ENCODE results near the gene NTN4. TPM values are rescaled to one million over a fixed set of nuclear protein-coding genes. Genes with fewer than 3 reads are reported as not detected.

The NTN4 gene
- total RNA-seq, 6 experiments from 2014 or later: 51.3 to 117 (median 101) TPM

- peaks cover 5% of the 10 kb centered on the region for H3K36me3 Mint-ChIP-seq (ENCODE audit: low read depth)
- H3K4me3 Mint-ChIP-seq: no peak overlapping the region
- peak overlapping the region; percentile 14; the same call in 1 of the 2 replicates for H3K27ac Mint-ChIP-seq
- H3K9me3 Mint-ChIP-seq: peaks cover 4% of the 10 kb centered on the region; the same call in 1 of the 2 replicates
- no peak for TF ChIP-seq CTCF (IDR thresholded peaks at IDR 0.05)
- H3K27me3 Mint-ChIP-seq (ENCODE audit: insufficient read depth): no peaks in the 10 kb centered on the region; the same call in 1 of the 2 replicates
- peak; percentile 25 for DNase-seq
- H3K4me1 Mint-ChIP-seq (ENCODE audit: low read depth): peaks cover 59% of the 10 kb centered on the region
These were observed 182.1 kb downstream of the NTN4 start for GRCh38 chr12:95608252-95609033.

Other genes starting within 250 kb of the NTN4 start
- not detected for gene USP44, start 239.3 kb downstream of the NTN4 start, total RNA-seq (2021; fragmentation: NEBNext Ultra II Directional; extraction: Animal tissue kit (Norgen Biotek cat#: 25700))
- 10 to 100 TPM; 24.2 to 31.9 (median 27.8) TPM for gene SNRPF, start 68.2 kb upstream of the NTN4 start, total RNA-seq (2021; fragmentation: NEBNext Ultra II Directional; extraction: Animal tissue kit (Norgen Biotek cat#: 25700))
- gene CCDC38, start 151.8 kb upstream of the NTN4 start, total RNA-seq (2021; fragmentation: NEBNext Ultra II Directional; extraction: Animal tissue kit (Norgen Biotek cat#: 25700)): not detected
- gene AMDHD1, start 152.6 kb upstream of the NTN4 start, total RNA-seq (2021; fragmentation: NEBNext Ultra II Directional; extraction: Animal tissue kit (Norgen Biotek cat#: 25700)): under 1 TPM in 2 of 6 experiments, not detected in 4; 0.09 to 0.52 TPM
- gene HAL, start 205.6 kb upstream of the NTN4 start, total RNA-seq (2021; fragmentation: NEBNext Ultra II Directional; extraction: Animal tissue kit (Norgen Biotek cat#: 25700)): not detected
- 10 to 100 TPM; 50.2 to 59.0 (median 51.6) TPM for gene LTA4H, start 244.8 kb upstream of the NTN4 start, total RNA-seq (2021; fragmentation: NEBNext Ultra II Directional; extraction: Animal tissue kit (Norgen Biotek cat#: 25700))